Endothelial cell of umbilical vein (primary cell): ENCODE results near the gene HPSE2. TPM values are rescaled to one million over a fixed set of nuclear protein-coding genes. Genes with fewer than 3 reads are reported as not detected.

ENCODE experiments used
- BruUV-seq: library from RNA; stranded (reverse); fragments of 400-500 nt; replicated peaks from 2 replicates; lab custom pipeline; 2021; lab: Mats Ljungman, UMichigan
- CTCF ChIA-PET: fragments of 300-600, 350-600 bp; sonication (Branson Sonifier 250); formaldehyde crosslinking; loops from one replicate; lab custom pipeline; 2021; ENCODE audit warnings: antibody characterized with exemption, inconsistent platforms; lab: Charles Lee
- POLR2A ChIA-PET: fragments of 300-600, 350-600 bp; sonication (Branson Sonifier 250); formaldehyde crosslinking; loops from one replicate; lab custom pipeline; 2021; ENCODE audit warnings: antibody characterized with exemption, inconsistent platforms; lab: Charles Lee
- DNase-seq: peaks from one replicate; pipeline ENCODE4 v3.0.0-alpha.2; 2011; ENCODE audit warnings: low read depth, low spot score
- FAIRE-seq: peaks from 2 replicates; lab custom pipeline; 2011; peaks lifted over from hg19 to GRCh38; lab: Jason Lieb, UNC
- H2AFZ ChIP-seq: 2 replicates; pipeline ENCODE4 v1.6.0; 2012; ENCODE audit warnings: low read depth, low read length, control low read depth, inconsistent platforms
- H3K27ac ChIP-seq: 2 replicates; pipeline ENCODE4 v1.5.1; 2011; ENCODE audit warnings: low read depth, mild to moderate bottlenecking, control low read depth, low read length, moderate library complexity; ENCODE audit not compliant: insufficient read depth
- H3K27me3 ChIP-seq, 2 experiments: 2 replicates each; pipeline versions ENCODE4 v1.6.0 to v1.6.1; 2011; ENCODE audit warnings: low read length in 2 of 2, mixed read lengths in 1 of 2; ENCODE audit not compliant: control insufficient read depth in 2 of 2, insufficient read depth in 2 of 2
- H3K36me3 ChIP-seq, 2 experiments: 2 replicates in 1 of 2; 3 replicates in 1 of 2; pipeline ENCODE4 v1.5.1; 2011; ENCODE audit warnings: low read length in 2 of 2, mild to moderate bottlenecking in 1 of 2, moderate library complexity in 1 of 2; ENCODE audit not compliant: control insufficient read depth in 2 of 2, insufficient read depth in 2 of 2; ENCODE audit errors: extremely low read depth in 1 of 2
- H3K4me1 ChIP-seq: 3 replicates; pipeline ENCODE4 v1.5.1; 2011; ENCODE audit warnings: mild to moderate bottlenecking, low read length; ENCODE audit not compliant: control insufficient read depth, insufficient read depth; ENCODE audit errors: extremely low read depth
- H3K4me2 ChIP-seq: 2 replicates; pipeline ENCODE4 v1.6.1; 2011; ENCODE audit warnings: low read length, control low read depth, mixed read lengths; ENCODE audit not compliant: insufficient read depth
- H3K4me3 ChIP-seq, 3 experiments: fragments of 200-600 bp in 1 of 3; sonication (generic), shearing (Covaris generic) in 1 of 3; replicated peaks in 1 of 3; 2 replicates each; pipeline ENCODE4 v1.5.1; 2011 to 2016; ENCODE audit warnings: control low read depth in 3 of 3, low read length in 3 of 3, mild to moderate bottlenecking in 2 of 3, inconsistent platforms in 1 of 3, low read depth in 1 of 3, moderate library complexity in 1 of 3; ENCODE audit not compliant: insufficient read depth in 1 of 3
- H3K79me2 ChIP-seq: 2 replicates; pipeline ENCODE4 v1.6.0; 2012; ENCODE audit warnings: low read length, inconsistent platforms; ENCODE audit not compliant: control insufficient read depth, insufficient read depth
- H3K9ac ChIP-seq: replicated peaks from 2 replicates; pipeline ENCODE3; 2011; ENCODE audit warnings: low read length, control low read depth; ENCODE audit not compliant: insufficient read depth; ENCODE audit errors: extremely low read depth
- H3K9me1 ChIP-seq: replicated peaks from 3 replicates; pipeline ENCODE4 v1.6.0; 2011; ENCODE audit warnings: mild to moderate bottlenecking, low read length; ENCODE audit not compliant: control insufficient read depth, insufficient read depth; ENCODE audit errors: extremely low read depth
- H3K9me3 ChIP-seq: replicated peaks from 2 replicates; pipeline ENCODE4 v1.5.1; 2012; ENCODE audit warnings: low read length, inconsistent platforms; ENCODE audit not compliant: control insufficient read depth, insufficient read depth
- H4K20me1 ChIP-seq: replicated peaks from 2 replicates; pipeline ENCODE3; 2011; ENCODE audit warnings: mild to moderate bottlenecking, low read length; ENCODE audit not compliant: control insufficient read depth, insufficient read depth; ENCODE audit errors: extremely low read depth
- EZH2 ChIP-seq: IDR thresholded peaks from 2 replicates; pipeline ENCODE4 v1.6.1; 2012; ENCODE audit warnings: borderline replicate concordance, low read depth, mild to moderate bottlenecking, moderate library complexity, low read length, inconsistent platforms; ENCODE audit not compliant: severe bottlenecking
- FOS ChIP-seq: IDR thresholded peaks from 2 replicates; pipeline ENCODE4 v1.6.1; 2011; ENCODE audit warnings: mild to moderate bottlenecking, low read length, moderate library complexity, borderline replicate concordance; ENCODE audit not compliant: insufficient read depth
- GATA2 ChIP-seq: IDR thresholded peaks from 2 replicates; pipeline ENCODE4 v1.7.0; 2011; ENCODE audit warnings: low read depth, mild to moderate bottlenecking, moderate library complexity, mixed read lengths, low read length; ENCODE audit not compliant: insufficient read length, insufficient read depth
- JUN ChIP-seq: IDR thresholded peaks from 2 replicates; pipeline ENCODE4 v1.6.1; 2011; ENCODE audit warnings: borderline replicate concordance, low read depth; ENCODE audit not compliant: insufficient read length, insufficient read depth
- MYC ChIP-seq: IDR thresholded peaks from one replicate; pipeline ENCODE4 v1.6.1; 2011; ENCODE audit warnings: mild to moderate bottlenecking, low read depth, low read length
- POLR2A ChIP-seq: IDR thresholded peaks from 2 replicates; pipeline ENCODE4 v1.6.1; 2012; ENCODE audit warnings: low read depth, mild to moderate bottlenecking, control low read depth, low read length
- POLR2AphosphoS5 ChIP-seq: IDR thresholded peaks from 2 replicates; pipeline ENCODE4 v1.6.1; 2012; ENCODE audit warnings: low read depth, mild to moderate bottlenecking, control low read depth, low read length, moderate library complexity; ENCODE audit not compliant: insufficient read depth
- dilution Hi-C: fragments of 300-500 bp; cut with MboI; formaldehyde crosslinking; loops from one replicate; pipeline ENCODE4 v1.15.0; 2019; ENCODE audit warnings: low sequenced_read_pairs; ENCODE audit not compliant: extremely low pct_ligation_motif_present
- intact Hi-C: fragments of 100-400 bp; cut with micrococcal nuclease; formaldehyde crosslinking; loops from one replicate; pipeline ENCODE4 v1.10.0; 2022
- polyA plus RNA-seq, 4 experiments: library from polyadenylated mRNA; depleted of rRNA in 3 of 4; stranded (reverse) in 3 of 4; unstranded in 1 of 4; fragments of >200 nt; gene quantifications; 2 replicates each; pipeline versions ENCODE4 v1.2.1 to v1.2.3, GENCODE V29; 2011 to 2012; ENCODE audit warnings: missing spikeins in 1 of 4
- total RNA-seq: library from RNA; stranded (reverse); gene quantifications from 2 replicates; pipeline ENCODE4 v1.2.3, GENCODE V29; 2021
- TF ChIP-seq, protein P1 (sequence below): IDR thresholded peaks from 2 replicates; pipeline ENCODE4 v1.6.1; 2011; ENCODE audit not compliant: insufficient read depth, insufficient read length
- TF ChIP-seq, protein P2 (sequence below), 2 donors: IDR thresholded peaks; 1 replicate in 1 of 2; 2 replicates in 1 of 2; pipeline ENCODE4 v1.5.1; 2011; ENCODE audit warnings: low read length in 2 of 2, mild to moderate bottlenecking in 2 of 2, moderate library complexity in 2 of 2, control low read depth in 1 of 2, inconsistent platforms in 1 of 2, low read depth in 1 of 2; ENCODE audit not compliant: insufficient read depth in 1 of 2; ENCODE audit errors: extremely low read depth in 1 of 2

The HPSE2 gene
- total and polyA plus RNA-seq, 2 donors (not counting 3 experiments of a cell fraction or from before 2014, with no cell fraction given), result not detected

DNA sequence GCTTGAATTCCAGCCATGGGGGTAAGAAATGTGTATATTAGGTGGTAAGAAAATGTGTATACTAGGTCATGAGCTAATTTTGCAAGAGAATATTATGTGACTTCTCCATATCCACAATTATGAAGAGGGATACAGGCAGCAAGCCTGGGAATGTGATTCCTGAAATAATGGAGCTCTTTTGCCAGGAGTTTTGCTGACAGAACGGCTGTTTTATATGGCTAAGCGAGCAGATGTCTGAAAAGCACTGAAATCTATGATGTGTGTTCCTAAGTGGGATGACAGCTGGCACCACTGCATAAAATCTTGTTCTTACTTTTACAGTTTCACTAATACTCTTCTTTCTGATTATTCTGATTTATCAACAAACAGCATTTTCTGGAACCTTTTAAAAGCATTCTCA, 402.9 kb downstream of the HPSE2 start:
- H3K4me2 ChIP-seq, result no peak overlapping the region
- no peak overlapping the region for H3K9ac ChIP-seq
- dilution Hi-C loops, result no loop called here
- no peaks in the 10 kb centered on the region for H3K27me3 ChIP-seq
- TF ChIP-seq, protein P1, sequence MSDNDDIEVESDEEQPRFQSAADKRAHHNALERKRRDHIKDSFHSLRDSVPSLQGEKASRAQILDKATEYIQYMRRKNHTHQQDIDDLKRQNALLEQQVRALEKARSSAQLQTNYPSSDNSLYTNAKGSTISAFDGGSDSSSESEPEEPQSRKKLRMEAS, result no peak
- TF ChIP-seq, protein P2, sequence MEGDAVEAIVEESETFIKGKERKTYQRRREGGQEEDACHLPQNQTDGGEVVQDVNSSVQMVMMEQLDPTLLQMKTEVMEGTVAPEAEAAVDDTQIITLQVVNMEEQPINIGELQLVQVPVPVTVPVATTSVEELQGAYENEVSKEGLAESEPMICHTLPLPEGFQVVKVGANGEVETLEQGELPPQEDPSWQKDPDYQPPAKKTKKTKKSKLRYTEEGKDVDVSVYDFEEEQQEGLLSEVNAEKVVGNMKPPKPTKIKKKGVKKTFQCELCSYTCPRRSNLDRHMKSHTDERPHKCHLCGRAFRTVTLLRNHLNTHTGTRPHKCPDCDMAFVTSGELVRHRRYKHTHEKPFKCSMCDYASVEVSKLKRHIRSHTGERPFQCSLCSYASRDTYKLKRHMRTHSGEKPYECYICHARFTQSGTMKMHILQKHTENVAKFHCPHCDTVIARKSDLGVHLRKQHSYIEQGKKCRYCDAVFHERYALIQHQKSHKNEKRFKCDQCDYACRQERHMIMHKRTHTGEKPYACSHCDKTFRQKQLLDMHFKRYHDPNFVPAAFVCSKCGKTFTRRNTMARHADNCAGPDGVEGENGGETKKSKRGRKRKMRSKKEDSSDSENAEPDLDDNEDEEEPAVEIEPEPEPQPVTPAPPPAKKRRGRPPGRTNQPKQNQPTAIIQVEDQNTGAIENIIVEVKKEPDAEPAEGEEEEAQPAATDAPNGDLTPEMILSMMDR (IDR thresholded peaks at IDR 0.05; ENCODE audit: extremely low read depth in 1 of 2, insufficient read depth in 1 of 2, low read depth in 1 of 2, low read length in 2 of 2), result no peak
- TF ChIP-seq POLR2AphosphoS5 (no peak), JUN (no peak), GATA2 (no peak), EZH2 (no peak), FOS (no peak), POLR2A (no peak), MYC (no peak)
- no TSS peak for BruUV-seq
- H3K4me3 ChIP-seq, result no peak overlapping the region
- H3K79me2 ChIP-seq, result no peaks in the 10 kb centered on the region
- no peaks in the 10 kb centered on the region for H3K4me1 ChIP-seq
- H3K27ac ChIP-seq, result no peak overlapping the region
- FAIRE-seq, result no peak
- H3K36me3 ChIP-seq, result no peaks in the 10 kb centered on the region
- DNase-seq, result no peak
- intact Hi-C loops, result no loop called here
- H3K9me1 ChIP-seq, result no peaks in the 10 kb centered on the region
- CTCF ChIA-PET, result no interaction called here
- H4K20me1 ChIP-seq, result no peaks in the 10 kb centered on the region
- H2AFZ ChIP-seq, result no peak overlapping the region
- H3K9me3 ChIP-seq, result no peaks in the 10 kb centered on the region
- POLR2A ChIA-PET, result no interaction called here
